ENCODE measurements around the gene NDFIP2.

NDFIP2 gene

GRCh38 chr13:79445968-79446645, 34.8 kb upstream of the NDFIP2 start:
- H3K9ac ChIP-seq (ENCODE audit: low read depth, low read length, poor library complexity, severe bottlenecking), result no peak overlapping the region

GRCh38 chr13:79447141-79447540, 33.8 kb upstream of the NDFIP2 start:
- Histone ChIP-seq H3K4me2 (ENCODE audit: low read depth, low read length, poor library complexity, severe bottlenecking) (no peak overlapping the region), H3K4me1 (ENCODE audit: insufficient read depth, low read length, poor library complexity, severe bottlenecking) (peaks cover 18% of the 10 kb centered on the region), H3K4me3 (ENCODE audit: low read length, poor library complexity, severe bottlenecking) (no peak overlapping the region), H3K27me3 (ENCODE audit: insufficient read depth, low read length, poor library complexity, severe bottlenecking) (no peaks in the 10 kb centered on the region), H3K9me3 (ENCODE audit: insufficient read depth, low read depth, low read length) (no peaks in the 10 kb centered on the region), H3K9ac (ENCODE audit: low read depth, low read length, poor library complexity, severe bottlenecking) (no peak overlapping the region), H3K79me2 (ENCODE audit: insufficient read depth, low read length) (no peaks in the 10 kb centered on the region), H2AFZ (ENCODE audit: low read length) (no peak overlapping the region), H3F3A (ENCODE audit: low read depth) (no peaks in the 10 kb centered on the region), H4K20me1 (ENCODE audit: insufficient read depth, low read length, poor library complexity, severe bottlenecking) (no peaks in the 10 kb centered on the region), H3K36me3 (ENCODE audit: insufficient read depth, low read length) (no peaks in the 10 kb centered on the region), H3K9me2 (replicated peaks; ENCODE audit: low read depth, low read length) (no peaks in the 10 kb centered on the region)
- TF ChIP-seq, protein P1, sequence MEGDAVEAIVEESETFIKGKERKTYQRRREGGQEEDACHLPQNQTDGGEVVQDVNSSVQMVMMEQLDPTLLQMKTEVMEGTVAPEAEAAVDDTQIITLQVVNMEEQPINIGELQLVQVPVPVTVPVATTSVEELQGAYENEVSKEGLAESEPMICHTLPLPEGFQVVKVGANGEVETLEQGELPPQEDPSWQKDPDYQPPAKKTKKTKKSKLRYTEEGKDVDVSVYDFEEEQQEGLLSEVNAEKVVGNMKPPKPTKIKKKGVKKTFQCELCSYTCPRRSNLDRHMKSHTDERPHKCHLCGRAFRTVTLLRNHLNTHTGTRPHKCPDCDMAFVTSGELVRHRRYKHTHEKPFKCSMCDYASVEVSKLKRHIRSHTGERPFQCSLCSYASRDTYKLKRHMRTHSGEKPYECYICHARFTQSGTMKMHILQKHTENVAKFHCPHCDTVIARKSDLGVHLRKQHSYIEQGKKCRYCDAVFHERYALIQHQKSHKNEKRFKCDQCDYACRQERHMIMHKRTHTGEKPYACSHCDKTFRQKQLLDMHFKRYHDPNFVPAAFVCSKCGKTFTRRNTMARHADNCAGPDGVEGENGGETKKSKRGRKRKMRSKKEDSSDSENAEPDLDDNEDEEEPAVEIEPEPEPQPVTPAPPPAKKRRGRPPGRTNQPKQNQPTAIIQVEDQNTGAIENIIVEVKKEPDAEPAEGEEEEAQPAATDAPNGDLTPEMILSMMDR (conservative IDR thresholded peaks at IDR 0.05; ENCODE audit: low read length), result no peak
- TF ChIP-seq EZH2phosphoT487 (IDR thresholded peaks at IDR 0.05; ENCODE audit: borderline replicate concordance), result no peak

More at GRCh38 chr13:79445968-79446645, 34.8 kb upstream of the NDFIP2 start:
- no peak overlapping the region for H3K4me2 ChIP-seq (ENCODE audit: low read depth, low read length, poor library complexity, severe bottlenecking)
- no peaks in the 10 kb centered on the region for H3K36me3 ChIP-seq (ENCODE audit: insufficient read depth, low read length)
- no peaks in the 10 kb centered on the region for H3K27me3 ChIP-seq (ENCODE audit: insufficient read depth, low read length, poor library complexity, severe bottlenecking)
- H4K20me1 ChIP-seq (ENCODE audit: insufficient read depth, low read length, poor library complexity, severe bottlenecking), result no peaks in the 10 kb centered on the region
- no peaks in the 10 kb centered on the region for H3K9me3 ChIP-seq (ENCODE audit: insufficient read depth, low read depth, low read length)
- H2AFZ ChIP-seq (ENCODE audit: low read length), result no peak overlapping the region
- no peaks in the 10 kb centered on the region for H3K79me2 ChIP-seq (ENCODE audit: insufficient read depth, low read length)
- peaks cover 9% of the 10 kb centered on the region for H3K4me1 ChIP-seq (ENCODE audit: insufficient read depth, low read length, poor library complexity, severe bottlenecking)
- no peak overlapping the region for H3K4me3 ChIP-seq (ENCODE audit: low read length, poor library complexity, severe bottlenecking)
- H3F3A ChIP-seq (ENCODE audit: low read depth), result no peaks in the 10 kb centered on the region
- TF ChIP-seq, protein P1 (conservative IDR thresholded peaks at IDR 0.05; ENCODE audit: low read length), result no peak
- no peak for TF ChIP-seq EZH2phosphoT487 (IDR thresholded peaks at IDR 0.05; ENCODE audit: borderline replicate concordance)
- H3K9me2 ChIP-seq (replicated peaks; ENCODE audit: low read depth, low read length), result no peaks in the 10 kb centered on the region

GRCh38 chr13:79447741-79448140, 33.2 kb upstream of the NDFIP2 start:
- TF ChIP-seq EZH2phosphoT487 (IDR thresholded peaks at IDR 0.05; ENCODE audit: borderline replicate concordance), result no peak
- TF ChIP-seq, protein P1 (conservative IDR thresholded peaks at IDR 0.05; ENCODE audit: low read length), result no peak
- Histone ChIP-seq H3K4me3 (ENCODE audit: low read length, poor library complexity, severe bottlenecking) (no peak overlapping the region), H3F3A (ENCODE audit: low read depth) (no peaks in the 10 kb centered on the region), H3K4me2 (ENCODE audit: low read depth, low read length, poor library complexity, severe bottlenecking) (no peak overlapping the region), H3K9me3 (ENCODE audit: insufficient read depth, low read depth, low read length) (no peaks in the 10 kb centered on the region), H3K4me1 (ENCODE audit: insufficient read depth, low read length, poor library complexity, severe bottlenecking) (peaks cover 24% of the 10 kb centered on the region), H3K79me2 (ENCODE audit: insufficient read depth, low read length) (no peaks in the 10 kb centered on the region), H3K36me3 (ENCODE audit: insufficient read depth, low read length) (no peaks in the 10 kb centered on the region), H3K9me2 (replicated peaks; ENCODE audit: low read depth, low read length) (no peaks in the 10 kb centered on the region), H3K27me3 (ENCODE audit: insufficient read depth, low read length, poor library complexity, severe bottlenecking) (no peaks in the 10 kb centered on the region), H3K9ac (ENCODE audit: low read depth, low read length, poor library complexity, severe bottlenecking) (no peak overlapping the region), H2AFZ (ENCODE audit: low read length) (no peak overlapping the region), H4K20me1 (ENCODE audit: insufficient read depth, low read length, poor library complexity, severe bottlenecking) (no peaks in the 10 kb centered on the region)

Measured in Loucy (cell line).